Measurements from ENCODE around the gene SOX14.

SOX14 gene

DNA sequence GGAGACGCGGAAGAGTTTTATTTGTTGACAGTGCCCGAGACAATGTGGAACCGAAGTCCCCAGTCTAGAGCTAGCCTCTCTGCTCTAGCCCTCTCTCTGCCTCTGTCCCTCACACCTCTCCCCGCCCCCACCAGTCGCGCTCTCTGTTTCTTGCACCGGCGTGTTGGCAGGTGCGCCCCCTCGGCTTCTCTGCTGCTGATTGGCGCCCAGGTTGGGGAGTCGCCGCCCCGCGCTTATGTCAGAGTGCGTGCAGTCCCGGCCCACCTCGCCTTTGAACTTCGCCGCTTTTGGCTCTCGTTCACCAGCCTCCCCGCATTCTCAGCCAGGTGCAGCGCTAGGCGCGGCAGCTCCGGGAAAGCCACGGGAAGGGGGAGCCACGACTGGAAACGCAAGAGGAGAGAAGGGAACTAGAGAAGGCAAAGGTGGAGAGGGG is at the start of gene SOX14:
Gene SOX14, plus strand, starts transcription at position 315 of the 433 bp plus-strand sequence. CDS start 470 bp downstream, outside the sequence.
- no peak for DNase-seq (ENCODE audit: low read depth)

DNA sequence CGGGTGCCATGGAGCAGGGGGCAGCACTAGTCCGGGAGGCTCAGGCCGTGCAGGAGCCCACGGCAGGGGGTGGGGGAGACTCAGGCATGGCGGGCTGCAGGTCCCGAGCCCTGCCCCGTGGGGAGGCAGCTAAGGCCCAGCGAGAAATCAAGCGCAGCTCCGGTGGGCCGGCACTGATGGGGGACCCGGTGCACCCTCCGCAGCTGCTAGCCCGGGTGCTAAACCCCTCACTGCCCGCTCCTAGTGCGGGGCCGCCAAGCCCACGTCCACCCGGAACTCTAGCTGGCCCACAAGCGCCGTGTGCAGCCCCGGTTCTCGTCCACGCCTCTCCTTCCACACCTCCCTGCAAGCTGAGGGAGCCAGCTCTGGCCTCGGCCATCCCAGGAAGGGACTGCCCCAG is 49.6 kb upstream of the SOX14 start:
- no peak for DNase-seq (ENCODE audit: low read depth)

DNA sequence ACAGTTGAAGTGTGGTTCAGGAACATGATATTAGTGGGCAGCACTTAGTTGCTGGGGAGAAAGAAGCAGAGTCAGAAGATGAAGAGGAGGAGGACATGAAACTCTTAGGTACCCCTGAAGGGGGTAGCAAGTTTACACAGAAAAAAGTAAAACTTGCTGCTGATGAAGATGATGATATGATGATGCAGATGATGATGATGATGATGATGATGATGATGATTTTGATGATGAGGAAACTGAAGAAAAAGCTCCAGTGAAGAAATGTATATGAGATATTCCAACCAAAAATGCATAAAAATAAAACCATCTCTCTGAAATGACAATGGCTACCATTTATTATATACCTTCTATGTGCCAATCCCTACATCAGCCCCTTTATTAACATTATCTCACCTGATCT is 39.9 kb upstream of the SOX14 start:
- no peak for DNase-seq (ENCODE audit: low read depth)

DNA sequence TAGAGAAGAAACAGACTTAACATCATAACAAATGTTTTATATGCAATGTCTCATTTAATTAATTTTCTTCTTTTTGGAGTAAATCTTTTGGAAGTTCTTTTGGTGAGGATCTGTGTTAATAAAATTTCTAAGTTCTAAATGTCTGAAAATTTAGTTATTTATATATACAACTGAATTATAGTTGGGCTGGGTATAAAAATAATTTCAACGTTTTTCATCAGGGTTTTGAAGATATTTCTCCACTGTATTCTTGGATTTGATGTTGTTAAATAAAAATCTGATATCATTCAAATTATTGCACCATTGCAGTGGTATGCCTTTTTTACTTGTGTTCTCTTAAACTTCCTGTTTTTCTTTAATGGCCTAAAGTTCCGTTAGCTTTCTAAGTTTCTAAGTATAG is 26.9 kb upstream of the SOX14 start:
- DNase-seq (ENCODE audit: low read depth), result no peak

DNA sequence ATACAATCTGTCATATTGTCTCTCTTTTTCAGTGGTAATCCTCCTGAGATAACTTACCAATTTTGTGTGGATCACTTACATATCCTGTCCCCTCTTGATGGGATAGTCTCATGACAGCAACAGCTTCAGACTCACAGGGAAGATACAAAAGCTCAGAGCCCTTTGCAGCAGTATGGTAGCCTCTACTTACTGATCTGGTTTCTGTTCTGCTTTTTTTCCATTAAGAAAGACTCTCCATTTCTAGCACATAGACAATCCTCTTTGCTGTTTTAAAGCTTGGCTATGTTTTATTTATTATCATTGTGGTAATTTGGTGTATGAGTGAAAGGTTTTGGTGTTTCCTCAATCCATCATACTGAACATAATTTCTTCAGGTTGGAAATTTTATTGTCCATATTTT is 25.4 kb upstream of the SOX14 start:
- DNase-seq (ENCODE audit: low read depth), result no peak

DNA sequence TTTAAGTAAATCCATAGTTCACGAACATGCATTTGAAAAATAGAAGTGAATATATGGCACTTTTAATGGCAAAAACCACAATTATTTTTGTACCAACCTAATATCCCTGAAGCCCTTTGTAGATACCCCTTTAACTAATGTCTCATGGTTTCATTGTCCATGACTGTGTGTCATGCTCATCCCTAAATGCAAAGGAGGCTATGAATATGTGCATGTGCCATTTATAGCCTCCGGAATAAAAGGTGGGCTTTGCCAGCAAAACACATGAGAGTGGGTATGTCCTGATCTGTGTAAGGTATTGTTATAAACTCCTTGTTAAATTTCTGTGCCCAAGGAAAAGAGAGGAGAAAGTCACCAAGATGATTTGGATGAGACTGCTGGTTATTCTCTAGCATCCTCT is 20.5 kb upstream of the SOX14 start:
- no peak for DNase-seq (ENCODE audit: low read depth)

DNA sequence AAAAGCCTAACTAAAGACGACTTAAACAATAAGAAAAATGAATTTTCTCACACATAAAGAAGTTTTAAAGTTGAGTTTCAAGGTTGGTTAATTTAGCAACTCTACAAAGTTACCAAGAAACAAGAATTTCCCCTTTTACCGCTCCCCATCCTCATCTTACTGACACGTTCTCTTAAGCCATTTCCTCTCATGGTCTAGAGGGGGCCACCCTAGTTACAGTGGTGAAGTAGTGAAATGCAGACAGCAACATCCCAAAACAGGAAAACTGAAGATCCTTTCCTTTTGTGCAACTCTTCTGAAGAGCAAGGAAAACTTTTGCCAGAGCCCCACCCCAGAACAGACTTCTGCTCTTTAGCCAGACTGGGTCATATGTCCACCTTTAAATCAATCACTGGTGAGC is 17.3 kb upstream of the SOX14 start:
- no peak for DNase-seq (ENCODE audit: low read depth)

DNA sequence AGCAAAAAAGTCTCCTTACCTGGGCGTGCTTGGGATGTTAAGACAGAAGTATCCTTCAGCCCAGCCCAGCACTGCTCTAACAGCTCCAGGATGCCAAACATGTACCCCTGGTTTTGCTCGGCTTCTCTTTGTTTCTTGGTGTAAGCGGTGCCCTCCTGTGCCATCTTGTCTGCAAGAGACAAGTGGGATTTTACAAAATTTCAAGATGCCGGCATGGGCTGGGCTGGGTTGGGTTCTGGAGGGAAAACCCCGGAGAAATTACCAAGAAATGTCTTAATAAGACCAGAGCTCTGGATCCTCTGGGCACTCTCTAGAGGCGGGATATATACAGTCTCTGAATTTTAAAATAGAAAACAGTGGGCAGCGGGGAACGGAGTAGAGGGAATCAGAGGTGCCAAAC is 4.6 kb upstream of the SOX14 start:
- no peak for DNase-seq (ENCODE audit: low read depth)

DNA sequence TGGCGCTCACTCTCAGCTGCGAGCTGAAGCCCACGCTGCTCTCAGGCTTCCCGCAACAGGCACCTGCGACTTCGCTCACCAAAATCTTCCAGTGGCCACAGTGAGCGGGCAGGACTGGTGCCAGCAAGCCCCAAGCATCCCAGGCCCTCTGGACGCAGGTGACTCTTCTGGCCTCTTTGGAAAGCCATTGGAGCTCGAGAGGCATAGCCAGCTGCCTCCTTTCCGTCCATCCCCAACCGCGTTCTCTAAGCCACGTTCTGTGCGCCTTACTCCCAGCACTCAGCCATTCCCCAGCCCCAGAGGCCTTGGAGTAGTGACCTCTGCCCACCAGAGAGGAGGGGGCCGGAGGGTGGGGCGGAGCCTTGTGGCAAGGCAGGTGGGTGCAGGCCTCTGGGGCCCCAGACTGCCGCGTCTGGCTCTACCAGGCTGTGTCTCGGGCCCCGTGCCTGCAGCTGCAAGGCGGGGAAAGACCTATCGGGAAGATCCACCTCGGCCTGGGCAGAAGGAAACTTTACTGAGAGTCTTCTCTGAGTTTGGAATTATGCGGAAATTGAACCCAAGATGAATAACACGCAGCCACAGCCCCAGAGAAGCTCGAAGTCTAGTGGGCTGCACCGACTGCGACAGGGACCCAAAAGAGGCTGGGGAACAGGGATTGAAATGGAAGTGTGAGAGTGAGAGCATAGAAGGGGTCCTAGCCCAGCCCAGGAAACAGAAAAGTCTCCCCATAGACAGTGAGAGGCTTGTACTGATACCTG is 3.6 kb upstream of the SOX14 start:
- no peak for DNase-seq (ENCODE audit: low read depth)

DNA sequence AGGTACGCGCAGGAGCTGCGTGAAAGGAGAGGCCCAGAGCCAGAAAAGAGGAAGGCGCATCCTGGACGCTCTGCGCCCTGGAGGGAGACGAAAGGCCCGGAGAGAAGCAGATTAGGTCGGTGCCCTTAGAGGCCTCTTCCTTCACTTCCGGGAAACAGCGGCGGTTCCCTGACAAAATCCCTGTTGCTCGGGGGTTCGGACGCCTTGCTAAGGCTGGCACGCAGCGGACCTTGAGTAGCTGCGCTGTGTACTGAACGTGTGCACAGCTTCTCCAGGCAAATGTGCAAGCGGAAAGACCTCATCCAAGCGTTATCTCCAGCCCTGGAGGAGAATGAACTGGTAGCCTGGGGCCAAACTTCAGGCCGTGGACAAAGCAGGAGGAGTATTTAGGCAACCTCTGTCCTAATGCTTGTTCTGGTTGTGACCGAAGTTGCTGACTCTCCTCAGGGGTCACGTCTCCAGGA is 3.0 kb upstream of the SOX14 start:
- DNase-seq (ENCODE audit: low read depth), result no peak

DNA sequence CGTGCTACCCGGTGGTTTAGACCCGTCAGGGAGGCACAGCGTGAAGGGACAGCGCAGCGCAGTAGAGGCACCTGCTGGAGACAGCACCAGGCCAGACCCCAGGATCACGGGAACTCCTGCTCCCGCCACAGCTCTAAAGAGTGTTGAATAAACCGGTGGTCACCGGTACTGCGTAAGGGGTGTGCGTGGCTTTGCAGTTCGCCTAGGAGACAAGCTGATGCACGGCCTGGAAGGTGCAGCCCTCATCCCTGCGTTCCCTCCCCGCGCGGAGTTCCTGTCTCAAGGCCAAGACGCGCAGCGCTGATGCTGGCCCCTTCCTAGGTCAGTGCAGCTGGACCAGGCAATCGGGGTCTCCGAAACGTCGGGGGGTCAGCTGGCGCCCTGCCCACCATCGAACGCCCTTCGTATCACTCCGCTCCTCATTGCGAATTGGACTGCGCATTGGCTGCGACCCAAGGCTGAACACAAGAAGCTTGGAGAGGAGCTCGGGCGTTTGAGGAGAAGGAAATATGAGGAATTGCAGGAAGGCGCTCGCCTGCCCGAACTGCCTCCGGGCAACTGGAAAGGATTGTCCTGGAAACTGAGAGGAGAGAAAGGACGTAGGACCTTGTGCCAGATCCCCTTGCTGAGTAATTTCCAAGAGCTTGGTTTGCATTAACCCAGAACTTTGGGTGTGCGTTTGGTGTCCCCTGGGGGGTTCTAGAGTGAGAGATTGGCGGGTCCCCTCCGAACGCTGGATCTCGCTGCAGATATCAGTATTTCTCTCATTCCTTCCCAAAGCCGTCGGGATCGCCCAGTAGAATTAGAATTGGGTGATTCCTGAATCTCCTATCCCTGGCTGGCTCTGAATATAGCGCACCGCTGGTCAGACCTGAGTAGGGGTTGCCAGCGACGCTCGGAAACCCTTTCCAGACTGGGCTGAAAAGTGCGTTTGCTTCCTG is 2.3 kb upstream of the SOX14 start:
- no peak for DNase-seq (ENCODE audit: low read depth)

DNA sequence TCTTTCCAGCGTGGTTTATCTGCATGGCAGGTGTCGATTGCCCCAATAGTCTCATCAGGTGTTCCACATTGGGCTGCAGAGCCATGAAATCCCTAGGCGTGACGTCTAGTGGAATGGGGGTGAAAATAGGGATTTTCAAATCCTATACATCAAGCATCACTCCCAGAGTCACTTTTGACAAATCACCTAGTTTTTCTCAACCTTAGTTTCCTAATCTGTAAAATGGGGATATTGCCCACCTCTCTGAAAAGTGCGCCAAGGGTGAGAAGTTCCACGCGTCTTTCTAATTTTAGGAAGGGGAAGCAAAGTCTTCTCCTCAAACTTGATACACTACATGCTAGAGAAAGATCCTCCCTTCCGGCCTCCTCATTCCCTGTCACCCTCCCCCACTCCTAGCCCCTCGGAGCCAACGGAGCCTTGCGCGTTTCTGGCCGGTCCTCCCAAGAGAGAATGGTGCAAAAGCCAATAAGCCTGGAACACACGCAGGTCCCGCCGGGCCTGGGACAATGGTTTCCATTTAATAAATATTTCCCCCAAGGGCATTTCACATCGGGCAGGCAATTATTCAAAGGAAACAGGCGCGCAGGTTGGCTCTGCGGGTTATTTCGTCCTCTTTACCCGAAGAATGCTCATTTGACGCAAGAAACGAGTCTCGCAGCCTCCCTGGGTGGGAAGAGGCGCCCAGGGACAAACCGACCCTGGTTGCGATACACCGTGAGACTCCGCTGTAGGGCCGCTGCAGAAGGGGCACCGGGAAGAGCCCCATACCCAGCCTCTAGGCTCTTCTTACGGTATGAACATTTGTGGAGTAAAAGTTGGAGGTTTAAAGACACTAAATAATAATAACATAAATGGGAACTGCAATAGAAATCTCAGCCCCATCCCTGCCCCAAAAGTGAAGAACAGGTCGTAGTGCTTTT is 1.2 kb upstream of the SOX14 start:
- DNase-seq (ENCODE audit: low read depth), result no peak

DNA sequence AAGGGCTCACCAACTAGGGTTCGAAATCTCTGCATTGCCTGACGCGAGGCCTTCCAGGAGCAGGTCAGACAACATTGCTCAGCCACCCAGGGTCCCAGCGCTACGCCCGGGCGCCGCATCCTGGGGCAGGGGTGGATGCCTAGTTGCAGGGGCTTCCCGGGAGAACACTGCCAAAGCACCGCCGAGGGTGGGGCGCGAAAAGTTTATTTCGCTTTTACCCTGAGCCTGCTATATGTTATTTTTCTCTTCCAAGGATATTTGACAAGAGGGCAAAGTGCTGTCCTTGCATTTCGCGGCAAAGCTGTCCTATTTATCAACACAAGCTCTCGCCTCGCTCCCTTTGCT is 549 bp upstream of the SOX14 start:
- DNase-seq (ENCODE audit: low read depth), result no peak

DNA sequence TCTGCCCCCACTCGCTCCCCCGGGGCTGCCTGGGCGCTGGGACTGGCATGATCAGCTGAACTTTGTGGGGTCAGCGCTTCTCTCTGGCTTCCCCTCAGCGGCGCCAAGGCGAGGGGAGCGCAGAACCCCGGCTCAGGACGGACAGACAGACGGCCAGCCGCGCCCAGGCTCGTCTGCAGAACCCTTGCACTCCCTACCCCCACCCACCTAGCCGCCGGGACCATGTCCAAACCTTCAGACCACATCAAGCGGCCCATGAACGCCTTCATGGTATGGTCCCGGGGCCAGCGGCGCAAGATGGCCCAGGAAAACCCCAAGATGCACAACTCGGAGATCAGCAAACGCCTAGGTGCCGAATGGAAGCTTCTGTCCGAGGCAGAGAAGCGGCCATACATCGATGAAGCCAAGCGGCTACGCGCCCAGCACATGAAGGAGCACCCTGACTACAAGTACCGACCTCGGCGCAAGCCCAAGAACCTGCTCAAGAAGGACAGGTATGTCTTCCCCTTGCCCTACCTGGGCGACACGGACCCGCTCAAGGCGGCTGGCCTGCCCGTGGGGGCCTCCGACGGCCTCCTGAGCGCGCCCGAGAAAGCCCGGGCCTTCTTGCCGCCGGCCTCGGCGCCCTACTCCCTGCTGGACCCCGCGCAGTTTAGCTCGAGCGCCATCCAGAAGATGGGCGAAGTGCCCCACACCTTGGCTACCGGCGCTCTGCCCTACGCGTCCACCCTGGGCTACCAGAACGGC is 621 bp downstream of the SOX14 start:
- DNase-seq (ENCODE audit: low read depth), result no peak

DNA sequence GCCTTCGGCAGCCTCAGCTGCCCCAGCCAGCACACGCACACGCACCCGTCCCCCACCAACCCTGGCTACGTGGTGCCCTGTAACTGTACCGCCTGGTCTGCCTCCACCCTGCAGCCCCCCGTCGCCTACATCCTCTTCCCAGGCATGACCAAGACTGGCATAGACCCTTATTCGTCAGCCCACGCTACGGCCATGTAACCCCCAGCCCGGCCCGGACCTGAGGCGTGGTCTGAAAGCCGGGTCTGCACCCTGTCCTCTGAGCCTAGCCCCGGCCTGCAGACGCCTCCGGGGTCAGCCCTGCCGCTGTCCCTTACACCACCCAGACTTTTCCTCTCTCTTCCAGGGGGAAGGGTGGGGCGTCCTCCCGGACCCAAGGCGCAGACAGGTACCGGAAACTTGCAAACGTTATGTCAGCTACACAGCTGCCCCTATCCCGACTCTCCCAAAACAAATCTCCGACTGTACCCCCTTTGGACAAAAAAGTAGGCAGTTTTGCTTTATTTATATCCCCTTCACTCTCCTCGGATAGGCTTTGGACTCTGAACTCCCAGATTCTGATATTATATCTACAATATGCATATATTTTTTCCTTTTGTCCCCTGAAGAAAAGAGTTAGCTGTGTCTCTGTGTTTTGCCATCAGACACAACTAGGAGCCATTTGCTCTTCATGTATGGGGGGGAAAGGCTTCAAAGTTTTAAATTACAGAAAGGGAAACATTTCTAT is 1.4 kb downstream of the SOX14 start:
- DNase-seq (ENCODE audit: low read depth), result no peak

DNA sequence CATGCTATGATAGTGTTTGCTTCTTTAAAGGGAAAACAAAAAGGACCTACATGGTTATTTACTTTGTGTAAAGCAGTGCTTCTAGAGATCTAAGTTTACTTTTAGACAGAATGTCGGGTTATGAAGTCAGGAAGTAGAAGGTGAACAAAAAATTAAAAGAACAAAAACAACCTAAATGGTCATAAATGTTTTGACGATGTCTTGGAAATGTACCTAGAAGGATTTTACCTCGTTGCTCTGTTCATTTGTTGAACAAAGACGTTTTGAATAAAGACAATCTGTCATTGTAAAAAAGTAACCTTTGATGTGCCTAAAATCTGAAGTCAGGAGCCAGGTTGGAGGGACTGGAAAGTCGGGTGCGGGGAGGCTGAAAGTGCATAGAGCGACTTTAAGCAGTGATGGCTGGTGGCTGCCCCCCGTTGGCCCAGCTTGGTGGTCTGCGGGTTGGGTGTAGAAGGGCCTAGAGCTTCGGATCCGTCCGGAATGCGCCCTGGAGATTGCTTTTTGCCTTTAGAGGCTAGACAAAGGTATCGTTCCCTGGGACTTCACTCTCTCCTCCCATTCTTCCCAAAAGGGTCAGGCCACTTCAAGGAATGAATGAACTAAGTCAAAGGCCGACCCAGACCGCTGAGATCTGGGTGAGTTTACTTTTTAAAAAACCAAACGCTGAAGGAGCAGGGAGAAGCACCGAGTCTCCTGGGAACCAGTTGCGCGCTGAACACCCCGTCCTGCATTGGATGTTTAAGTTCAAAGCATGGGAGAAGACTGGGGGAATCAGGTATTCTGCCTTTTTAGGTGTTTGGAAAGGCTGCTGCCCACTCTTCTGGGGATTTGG is 2.1 kb downstream of the SOX14 start:
- no peak for DNase-seq (ENCODE audit: low read depth)

DNA sequence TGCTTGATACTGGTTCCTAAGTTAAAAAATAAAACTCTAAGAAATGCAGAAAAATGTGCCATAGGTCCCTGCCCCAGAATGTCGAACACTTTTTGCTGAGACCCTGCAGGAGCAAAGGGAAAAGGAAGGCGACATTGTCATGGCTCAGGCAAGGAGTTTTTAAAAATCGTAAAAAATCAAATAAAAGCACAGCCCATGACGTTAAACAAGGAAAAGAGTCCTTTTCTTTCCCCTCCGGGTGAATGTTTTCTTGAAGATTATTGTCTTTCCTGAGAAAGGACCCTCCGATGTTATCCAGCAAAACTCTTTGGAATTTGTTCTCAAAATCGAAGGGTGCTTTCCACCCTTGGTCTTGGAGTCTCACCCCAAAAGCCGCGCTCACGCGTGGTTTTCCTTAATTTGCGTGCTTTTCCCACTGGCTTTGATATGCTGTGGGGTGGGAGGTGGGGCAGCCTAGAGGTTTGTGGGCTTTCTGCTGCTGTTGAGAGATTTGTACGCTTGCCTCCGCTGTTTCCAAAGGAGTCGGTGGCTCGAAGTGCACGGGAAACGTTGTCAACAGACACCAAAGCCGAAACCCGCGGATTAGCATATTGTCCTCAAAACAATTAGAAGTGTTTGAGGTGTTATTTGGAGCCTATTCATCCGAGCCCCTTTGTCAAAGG is 2.9 kb downstream of the SOX14 start:
- no peak for DNase-seq (ENCODE audit: low read depth)

DNA sequence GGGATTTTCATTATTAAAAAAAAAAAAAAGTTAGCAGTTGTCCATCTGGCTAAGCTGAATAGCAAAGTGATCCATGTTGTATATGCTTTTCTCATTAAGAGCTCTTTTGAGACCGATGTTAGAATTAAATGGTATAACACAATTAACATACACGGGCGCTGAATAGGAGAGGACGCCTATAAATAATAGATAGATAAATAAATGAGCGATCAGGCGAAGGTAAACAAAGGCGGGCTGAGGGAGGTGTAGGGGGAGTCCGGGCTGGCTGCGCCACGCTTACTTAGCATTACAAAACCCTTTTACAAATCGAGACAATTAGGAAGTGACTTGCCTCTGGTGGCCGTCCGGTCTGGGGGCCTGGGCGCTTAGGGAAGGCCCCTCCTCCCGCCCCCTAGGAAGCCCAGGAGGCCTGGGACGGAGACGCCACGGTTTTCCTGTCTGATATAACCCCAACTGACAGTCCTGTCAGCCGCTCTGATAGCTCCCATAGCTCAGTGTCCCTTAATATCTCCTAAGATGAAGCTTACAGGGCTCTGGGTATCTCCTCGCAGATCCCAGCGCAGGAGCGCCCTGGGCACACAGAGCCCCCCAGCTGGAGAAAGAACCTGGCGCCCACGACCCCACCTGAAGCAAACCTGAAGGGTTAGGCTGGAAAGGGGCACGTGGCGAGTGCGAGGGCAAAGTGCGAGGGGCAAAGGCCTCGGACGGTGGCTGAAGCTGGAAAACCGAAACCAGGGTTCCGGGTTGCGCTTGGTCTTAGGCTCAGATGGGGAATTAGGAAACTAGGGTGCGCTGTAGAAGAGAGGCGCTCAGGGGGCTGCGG is 3.6 kb downstream of the SOX14 start:
- no peak for DNase-seq (ENCODE audit: low read depth)

All from stimulated activated CD8-positive, alpha-beta memory T cell treated with anti-CD3 and anti-CD28 coated beads, Interleukin-4, amount 100 ng/mL, for 24 hours (primary cell).